Kidney epithelial cell (primary cell): Measurements from ENCODE around the gene ALG9. TPM values are rescaled to one million over a fixed set of nuclear protein-coding genes. Genes with fewer than 3 reads are reported as not detected.
A peak's percentile ranks its signal among the peaks of the same experiment; 100 is the strongest.

Experiments used
- DNase-seq: peaks from one replicate; pipeline ENCODE4 v3.0.0-alpha.2; 2010; ENCODE audit warnings: low read depth
- H3K27me3 ChIP-seq: 2 replicates; pipeline ENCODE4 v1.6.0; 2011; ENCODE audit warnings: low read length; ENCODE audit not compliant: control insufficient read depth, insufficient read depth
- H3K36me3 ChIP-seq: 2 replicates; pipeline ENCODE4 v1.5.1; 2011; ENCODE audit warnings: low read length; ENCODE audit not compliant: control insufficient read depth, insufficient read depth
- H3K4me3 ChIP-seq: 2 replicates; pipeline ENCODE4 v1.5.1; 2011; ENCODE audit warnings: low read depth, mild to moderate bottlenecking, control low read depth, low read length
- CTCF ChIP-seq: IDR thresholded peaks from 2 replicates; pipeline ENCODE4 v1.5.1; 2011; ENCODE audit warnings: mild to moderate bottlenecking, moderate library complexity, low read length, control low read depth, inconsistent platforms; ENCODE audit not compliant: insufficient read depth, poor library complexity, severe bottlenecking
- total RNA-seq: library from RNA; depleted of rRNA; stranded (reverse); fragments of >200 nt; gene quantifications from 2 replicates; pipeline ENCODE4 v1.2.3, GENCODE V29; 2015

ALG9 gene
- total RNA-seq, 1 donor from 2014 or later: 33.8 TPM

DNA sequence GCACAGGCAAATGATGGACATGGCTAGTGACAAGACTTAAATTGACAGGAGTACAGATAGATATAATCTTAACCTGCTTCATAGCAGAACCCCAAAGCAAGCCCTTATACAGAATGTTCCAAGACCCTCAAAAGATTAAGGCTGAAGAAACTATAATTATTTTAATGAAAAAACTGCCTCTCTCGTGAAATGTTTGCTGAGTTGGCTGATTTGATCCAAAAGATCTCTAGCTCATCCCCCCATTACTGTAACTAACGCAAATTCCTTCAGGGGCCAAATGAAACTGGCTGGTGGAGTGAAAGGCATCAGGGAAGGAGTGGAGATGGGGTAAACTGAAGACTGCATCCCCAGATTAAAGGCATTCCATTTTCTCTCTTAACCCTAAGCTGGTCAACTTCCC, 19.3 kb downstream of the ALG9 start:
- Histone ChIP-seq H3K4me3 (no peak overlapping the region), H3K36me3 (no peaks in the 10 kb centered on the region), H3K27me3 (no peaks in the 10 kb centered on the region)
- TF ChIP-seq CTCF: no peak
- DNase-seq: no peak

GRCh38 chr11:111851636-111852035, 19.7 kb downstream of the ALG9 start:
- DNase-seq: no peak
- Histone ChIP-seq H3K36me3 (no peaks in the 10 kb centered on the region), H3K4me3 (no peak overlapping the region), H3K27me3 (no peaks in the 10 kb centered on the region)
- peak; percentile 42 for TF ChIP-seq CTCF

- DNase-seq: no peak
- Histone ChIP-seq H3K36me3 (no peaks in the 10 kb centered on the region), H3K27me3 (no peaks in the 10 kb centered on the region), H3K4me3 (no peak overlapping the region)
- TF ChIP-seq CTCF: no peak
Observed at GRCh38 chr11:111851067-111851466, 20.3 kb downstream of the ALG9 start.

- H3K36me3 ChIP-seq: no peaks in the 10 kb centered on the region
- no peak for TF ChIP-seq CTCF
- no peak for DNase-seq
- H3K4me3 ChIP-seq: no peak overlapping the region
- H3K27me3 ChIP-seq: no peaks in the 10 kb centered on the region
Observed at GRCh38 chr11:111849631-111850030, 21.8 kb downstream of the ALG9 start.

DNA sequence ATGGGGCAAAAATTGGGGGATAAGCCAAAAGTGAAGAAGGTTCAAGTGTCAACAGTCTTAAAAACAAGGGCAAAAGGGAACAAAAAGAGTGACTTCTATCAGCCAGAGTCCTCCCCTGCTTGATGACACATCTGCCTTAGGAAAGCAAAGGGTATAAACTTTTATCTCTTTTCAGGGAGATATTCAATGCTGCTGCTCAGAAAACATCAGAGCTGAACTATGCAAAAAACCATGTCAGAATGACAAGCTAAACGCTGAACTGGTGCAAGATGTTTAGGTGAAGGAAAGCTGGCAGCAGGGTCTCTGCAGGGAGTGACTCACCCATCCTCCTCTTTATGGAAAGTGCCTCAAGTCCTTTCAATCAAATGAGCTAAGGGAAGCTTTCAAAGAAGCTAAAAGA, 24.7 kb downstream of the ALG9 start:
- H3K4me3 ChIP-seq: no peak overlapping the region
- H3K36me3 ChIP-seq: no peaks in the 10 kb centered on the region
- no peaks in the 10 kb centered on the region for H3K27me3 ChIP-seq
- no peak for DNase-seq
- no peak for TF ChIP-seq CTCF

DNA sequence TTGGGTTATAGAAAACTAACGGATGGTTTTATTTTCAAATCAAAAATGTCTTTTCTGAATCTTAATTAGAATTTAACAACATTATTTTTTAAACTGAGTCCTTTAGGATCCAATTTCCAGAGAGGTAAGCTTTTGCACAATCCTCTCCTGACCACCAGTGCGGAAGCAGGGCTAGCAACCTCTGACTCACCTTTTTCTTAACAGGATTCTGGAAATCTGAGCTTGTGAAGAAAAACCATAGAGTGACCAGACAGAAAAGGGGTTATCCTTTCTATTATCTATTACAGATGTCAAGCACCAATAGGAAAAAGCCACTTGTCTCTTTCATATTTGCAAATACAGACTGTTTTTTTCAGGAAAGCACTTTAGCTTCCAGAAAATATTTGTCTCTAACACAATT, 25.3 kb downstream of the ALG9 start:
- no peak for DNase-seq
- Histone ChIP-seq H3K36me3 (no peaks in the 10 kb centered on the region), H3K27me3 (no peaks in the 10 kb centered on the region), H3K4me3 (no peak overlapping the region)
- no peak for TF ChIP-seq CTCF
